Tibial artery (tissue), 4 donors: Measurements from ENCODE around the gene CEP20.

Experiments used
- DNase-seq, 2 donors: peaks; one replicate each; pipeline ENCODE4 v3.0.0-alpha.2; 2019
- H3K27ac ChIP-seq, 2 donors: fragments of 200-600 bp; sonication (generic) in 1 of 2; 1 replicate in 1 of 2; 2 replicates in 1 of 2; pipeline ENCODE4 v1.5.1; 2018 to 2019; ENCODE audit warnings: mild to moderate bottlenecking in 1 of 2
- H3K27me3 ChIP-seq, 2 donors: fragments of 200-600 bp; sonication (generic) in 1 of 2; one replicate each; pipeline versions ENCODE4 v1.5.1 to v1.6.0; 2016 to 2019
- H3K36me3 ChIP-seq, 3 donors: fragments of 200-600 bp; sonication (generic) in 2 of 3; one replicate each; pipeline ENCODE4 v1.5.1; 2016 to 2019; ENCODE audit warnings: mild to moderate bottlenecking in 2 of 3
- H3K4me1 ChIP-seq, 4 donors: fragments of 200-600 bp; sonication (generic) in 2 of 4; 1 replicate in 3 of 4; 2 replicates in 1 of 4; pipeline ENCODE4 v1.5.1; 2016 to 2019
- H3K4me3 ChIP-seq, 2 donors: fragments of 200-600 bp; sonication (generic) in 1 of 2; 1 replicate in 1 of 2; 2 replicates in 1 of 2; pipeline ENCODE4 v1.5.1; 2018 to 2019; ENCODE audit warnings: mild to moderate bottlenecking in 2 of 2
- H3K9me3 ChIP-seq, 3 donors: fragments of 200-600 bp; sonication (generic) in 1 of 3; one replicate each; pipeline ENCODE4 v1.5.1; 2016 to 2019
- intact Hi-C: fragments of 100-400 bp; cut with DNase I; formaldehyde crosslinking; loops from one replicate; pipeline ENCODE4 v1.15.0; 2023; ENCODE audit warnings: low total_unique reads
- TF ChIP-seq, protein P1 (sequence below), 2 experiments: fragments of 200-600 bp in 1 of 2; fragments of 450-650 bp in 1 of 2; IDR thresholded peaks; one replicate each; pipeline ENCODE4 v1.5.1; 2017 to 2019; ENCODE audit warnings: antibody characterized with exemption in 2 of 2, mild to moderate bottlenecking in 1 of 2, moderate library complexity in 1 of 2

CEP20 gene

DNA sequence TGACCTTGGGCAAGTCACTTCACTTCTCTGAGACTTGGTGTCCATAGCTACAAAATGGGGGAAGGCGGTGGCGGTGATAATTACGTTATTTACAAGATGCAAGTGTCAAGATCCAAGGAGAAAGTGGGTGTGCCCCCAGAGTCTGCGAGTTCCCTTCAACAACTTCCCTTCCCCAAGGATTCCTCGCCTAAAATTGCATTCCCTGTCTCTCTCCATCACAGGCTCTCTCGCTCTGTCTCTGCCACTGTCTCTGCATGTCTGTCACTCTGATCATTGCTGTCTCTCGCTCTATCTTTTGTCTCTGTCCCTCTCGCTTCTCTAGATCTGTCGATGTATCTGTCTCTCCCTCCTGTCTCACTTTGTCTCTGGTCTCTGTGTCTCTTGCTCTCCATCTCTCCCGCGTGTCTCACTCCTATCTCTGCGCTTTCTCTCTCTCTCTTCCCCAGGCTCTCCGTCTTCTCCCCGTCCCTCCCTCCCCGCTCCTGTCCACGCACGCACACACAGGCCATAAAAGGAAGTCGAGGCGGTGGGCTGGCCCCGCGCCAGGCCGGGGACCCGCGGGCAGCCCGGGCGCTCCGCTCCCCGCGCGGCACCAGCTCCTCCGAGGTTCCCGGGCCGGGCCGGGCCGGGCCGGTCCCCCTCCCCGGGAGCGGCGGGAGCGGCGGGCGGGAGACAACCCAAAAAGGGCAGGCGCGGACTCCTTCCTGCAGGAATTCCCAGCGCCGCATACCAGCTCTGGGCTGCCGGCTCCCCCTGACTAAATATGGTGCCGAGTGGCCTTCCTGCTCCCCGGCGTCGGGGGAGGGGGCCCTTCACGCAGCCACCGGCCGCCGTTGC is 30.5 kb downstream of the CEP20 start:
- peak; percentile 62 to 93 for DNase-seq
- intact Hi-C loops, result no loop called here
- H3K36me3 ChIP-seq, result peaks cover 0 to 7% (median 0%) of the 10 kb centered on the region in 3 donors
- no peaks in the 10 kb centered on the region for H3K9me3 ChIP-seq
- no peaks in the 10 kb centered on the region for H3K27me3 ChIP-seq
- TF ChIP-seq, protein P1, sequence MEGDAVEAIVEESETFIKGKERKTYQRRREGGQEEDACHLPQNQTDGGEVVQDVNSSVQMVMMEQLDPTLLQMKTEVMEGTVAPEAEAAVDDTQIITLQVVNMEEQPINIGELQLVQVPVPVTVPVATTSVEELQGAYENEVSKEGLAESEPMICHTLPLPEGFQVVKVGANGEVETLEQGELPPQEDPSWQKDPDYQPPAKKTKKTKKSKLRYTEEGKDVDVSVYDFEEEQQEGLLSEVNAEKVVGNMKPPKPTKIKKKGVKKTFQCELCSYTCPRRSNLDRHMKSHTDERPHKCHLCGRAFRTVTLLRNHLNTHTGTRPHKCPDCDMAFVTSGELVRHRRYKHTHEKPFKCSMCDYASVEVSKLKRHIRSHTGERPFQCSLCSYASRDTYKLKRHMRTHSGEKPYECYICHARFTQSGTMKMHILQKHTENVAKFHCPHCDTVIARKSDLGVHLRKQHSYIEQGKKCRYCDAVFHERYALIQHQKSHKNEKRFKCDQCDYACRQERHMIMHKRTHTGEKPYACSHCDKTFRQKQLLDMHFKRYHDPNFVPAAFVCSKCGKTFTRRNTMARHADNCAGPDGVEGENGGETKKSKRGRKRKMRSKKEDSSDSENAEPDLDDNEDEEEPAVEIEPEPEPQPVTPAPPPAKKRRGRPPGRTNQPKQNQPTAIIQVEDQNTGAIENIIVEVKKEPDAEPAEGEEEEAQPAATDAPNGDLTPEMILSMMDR (IDR thresholded peaks at IDR 0.05), result no peak
- H3K4me1 ChIP-seq, result peaks cover 0 to 16% (median 9%) of the 10 kb centered on the region in 4 donors
- peak overlapping the region; percentile 61 to 74 for H3K4me3 ChIP-seq
- H3K27ac ChIP-seq, result peak overlapping the region; percentile 89 to 97

DNA sequence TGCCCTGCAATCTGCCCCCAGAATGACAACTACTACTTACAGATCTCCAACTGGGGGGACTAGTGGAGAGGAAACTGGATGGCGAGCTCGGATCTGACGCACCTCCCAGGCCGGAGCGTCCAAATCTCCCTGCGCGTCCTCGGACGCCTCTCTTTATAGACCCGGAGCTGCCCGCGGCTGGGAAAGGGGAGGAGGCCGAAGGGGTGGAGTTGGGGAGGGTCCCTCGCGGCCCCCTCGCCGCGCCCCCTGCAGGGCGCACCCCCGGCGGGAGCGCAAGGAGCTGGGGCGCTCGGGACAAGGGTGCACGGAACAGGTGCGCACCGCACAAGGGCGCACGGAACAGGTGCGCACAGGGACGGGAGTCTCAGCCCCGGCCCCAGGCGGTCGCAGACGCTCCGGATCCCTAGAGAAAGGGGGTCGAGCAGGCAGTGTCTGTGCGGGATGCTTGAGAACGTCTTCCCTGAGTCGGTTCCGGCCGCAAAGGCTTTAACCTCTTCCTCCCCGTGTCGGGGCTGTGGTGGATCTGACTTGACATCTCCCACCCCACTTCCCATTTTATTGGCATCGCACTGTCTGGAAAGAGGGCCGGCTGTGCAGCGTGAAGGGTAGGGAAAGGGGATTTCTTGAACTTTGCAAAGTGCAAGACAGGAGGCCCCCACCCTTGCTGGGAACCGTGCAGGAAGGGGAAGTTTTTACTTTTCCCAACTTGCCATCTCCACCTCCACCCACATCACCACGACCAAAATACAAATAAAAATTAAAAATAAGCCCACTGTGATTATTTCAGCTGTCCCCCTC is 31.3 kb downstream of the CEP20 start, which contains the start of gene MYH11:
TSS of gene MYH11 (minus strand) at position 128 of the 798 bp plus-strand sequence. CDS start 18,776 bp downstream, outside the sequence.
- Histone ChIP-seq H3K9me3 (no peaks in the 10 kb centered on the region), H3K4me1 (peaks cover 0 to 23% (median 9%) of the 10 kb centered on the region in 4 donors), H3K36me3 (peaks cover 0 to 14% (median 0%) of the 10 kb centered on the region in 3 donors), H3K27me3 (no peaks in the 10 kb centered on the region), H3K4me3 (peak within 1 kb of the TSS; percentile 61 to 74), H3K27ac (peak within 1 kb of the TSS; percentile 89 to 97)
- peak; percentile 32 to 85 for DNase-seq
- intact Hi-C loops, result no loop called here
- TF ChIP-seq, protein P1 (IDR thresholded peaks at IDR 0.05), result peak; percentile 9 to 23

DNA sequence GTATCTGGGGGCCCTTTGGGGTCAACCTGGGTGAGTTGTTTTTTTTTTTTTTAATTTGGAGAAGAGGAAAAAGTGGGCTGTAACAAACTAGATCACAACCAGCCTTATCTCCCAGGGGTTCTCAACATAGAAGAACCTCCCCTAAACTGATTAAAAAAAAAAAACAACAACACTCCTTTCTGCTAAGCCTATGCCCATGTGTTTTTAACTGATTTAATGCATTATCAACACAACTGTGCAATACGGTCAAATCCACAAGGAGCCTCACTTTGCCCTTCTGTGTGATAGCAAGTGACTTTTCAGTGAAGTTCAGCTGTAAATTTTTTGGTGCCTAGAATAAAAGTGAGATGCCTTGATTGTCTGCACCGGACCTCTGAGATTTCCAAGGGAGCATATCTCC is 32.2 kb downstream of the CEP20 start:
- H3K27me3 ChIP-seq, result no peaks in the 10 kb centered on the region
- intact Hi-C loops, result no loop called here
- H3K27ac ChIP-seq, result peak overlapping the region; percentile 89 to 97
- TF ChIP-seq, protein P1 (IDR thresholded peaks at IDR 0.05), result no peak
- H3K4me3 ChIP-seq, result peak overlapping the region; percentile 61 to 74
- no peak for DNase-seq
- H3K4me1 ChIP-seq, result peaks cover 0 to 32% (median 12%) of the 10 kb centered on the region in 4 donors
- H3K9me3 ChIP-seq, result no peaks in the 10 kb centered on the region
- H3K36me3 ChIP-seq, result peaks cover 0 to 14% (median 0%) of the 10 kb centered on the region in 3 donors

DNA sequence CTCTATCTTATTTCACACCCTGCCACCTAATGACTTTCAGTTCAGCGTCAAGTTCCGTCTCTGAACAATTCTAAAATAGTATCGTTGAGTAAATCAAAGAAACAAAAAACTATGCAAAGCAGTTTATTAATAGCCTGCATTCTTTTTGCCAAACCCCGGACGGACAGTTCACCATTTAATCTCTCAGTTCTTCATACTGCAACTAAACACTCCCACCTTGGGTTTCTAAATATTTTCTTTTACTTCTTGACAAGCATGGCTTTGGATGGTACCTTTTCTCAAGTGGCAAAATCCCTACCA is 32.7 kb downstream of the CEP20 start:
- Histone ChIP-seq H3K9me3 (no peaks in the 10 kb centered on the region), H3K27ac (peak overlapping the region; percentile 89 to 97), H3K4me3 (peak overlapping the region; percentile 61 to 74), H3K4me1 (peaks cover 0 to 33% (median 15%) of the 10 kb centered on the region in 4 donors), H3K36me3 (peaks cover 0 to 14% (median 0%) of the 10 kb centered on the region in 3 donors), H3K27me3 (no peaks in the 10 kb centered on the region)
- no peak for DNase-seq
- intact Hi-C loops, result no loop called here
- TF ChIP-seq, protein P1 (IDR thresholded peaks at IDR 0.05), result no peak

DNA sequence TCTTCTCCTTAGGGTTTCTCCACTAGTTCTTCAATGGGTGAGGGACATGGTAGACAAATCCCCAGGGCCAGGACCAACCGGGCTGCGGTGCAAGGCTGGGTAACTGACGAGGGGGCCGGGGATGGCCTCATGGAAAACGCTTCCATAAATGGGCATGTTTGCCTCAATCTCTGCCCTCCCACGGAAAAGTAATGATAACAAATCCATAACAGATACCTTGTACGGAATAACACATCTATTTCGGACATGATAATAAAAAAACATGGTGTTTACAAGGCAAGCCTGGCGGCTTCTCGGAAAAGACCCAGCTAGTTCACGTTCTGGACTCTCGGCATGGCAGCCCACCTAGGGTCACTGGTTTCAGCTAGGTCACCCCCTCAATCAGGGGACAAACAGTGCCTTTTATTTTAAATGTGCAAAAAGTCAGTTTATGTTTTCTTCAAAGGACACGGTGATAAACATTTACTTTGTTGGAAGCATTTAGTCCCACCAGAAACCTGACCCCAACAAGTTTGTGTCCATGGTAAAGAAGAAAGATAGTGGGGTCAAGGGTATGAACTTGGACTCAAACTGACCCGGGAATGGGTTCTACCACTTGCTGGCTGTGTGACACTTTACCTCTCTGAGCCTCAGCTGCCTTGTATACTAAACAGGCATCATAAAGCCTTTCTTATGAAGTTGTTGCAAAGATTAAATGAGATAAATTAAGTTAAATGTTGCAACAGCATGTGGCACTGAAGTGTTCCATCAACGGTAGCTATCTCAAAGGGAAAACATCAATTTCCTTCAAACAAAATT is 33.3 kb downstream of the CEP20 start:
- H3K4me3 ChIP-seq, result peak overlapping the region; percentile 61 to 74
- peak; percentile 54 to 89 for DNase-seq

More for the DNA sequence above, 33.3 kb downstream of the CEP20 start:
- peak overlapping the region; percentile 89 to 97 for H3K27ac ChIP-seq
- peaks cover 0 to 18% (median 0%) of the 10 kb centered on the region in 3 donors for H3K36me3 ChIP-seq
- intact Hi-C loops, result no loop called here
- H3K27me3 ChIP-seq, result no peaks in the 10 kb centered on the region
- TF ChIP-seq, protein P1 (IDR thresholded peaks at IDR 0.05), result no peak
- H3K4me1 ChIP-seq, result peaks cover 0 to 38% (median 19%) of the 10 kb centered on the region in 4 donors
- no peaks in the 10 kb centered on the region for H3K9me3 ChIP-seq
